ENCODE measurements around the gene EIF1. TPM values are rescaled to one million over a fixed set of nuclear protein-coding genes. Genes with fewer than 3 reads are reported as not detected.
"Not testable (repeated sequence)": the region's sequence is repeated elsewhere in the genome, so short reads cannot be mapped to it uniquely, and the experiment has no call there.

EIF1 gene
- total RNA-seq, 1 donor from 2014 or later: 66.4 TPM

- not testable (repeated sequence) for DNase-seq (ENCODE audit: low read depth, low spot score)
Observed at GRCh38 chr17:41700843-41701242, 12.2 kb downstream of the EIF1 start.

- no peak for DNase-seq (ENCODE audit: low read depth, low spot score)
Observed at GRCh38 chr17:41702712-41703111, 14.0 kb downstream of the EIF1 start.

GRCh38 chr17:41705271-41705991 lies 16.7 kb downstream of the EIF1 start:
- no peak for DNase-seq (ENCODE audit: low read depth, low spot score)

- DNase-seq (ENCODE audit: low read depth, low spot score): no peak
Observed at GRCh38 chr17:41707803-41708669, 19.4 kb downstream of the EIF1 start.

GRCh38 chr17:41710472-41711090 lies 21.9 kb downstream of the EIF1 start:
- no peak for DNase-seq (ENCODE audit: low read depth, low spot score)

- no peak for DNase-seq (ENCODE audit: low read depth, low spot score)
Observed at GRCh38 chr17:41711669-41712400, 23.1 kb downstream of the EIF1 start, which contains the start of gene GAST. GAST (plus strand) TSS chr17:41712331; CDS start chr17:41715437, 3,106 bp downstream.

- DNase-seq (ENCODE audit: low read depth, low spot score): no peak
Observed at GRCh38 chr17:41717408-41718286, 29.0 kb downstream of the EIF1 start.

GRCh38 chr17:41718287-41718645 lies 29.6 kb downstream of the EIF1 start:
- no peak for DNase-seq (ENCODE audit: low read depth, low spot score)

- DNase-seq (ENCODE audit: low read depth, low spot score): no peak
Observed at GRCh38 chr17:41722231-41722630, 33.5 kb downstream of the EIF1 start.

GRCh38 chr17:41723801-41724475 lies 35.3 kb downstream of the EIF1 start:
- no peak for DNase-seq (ENCODE audit: low read depth, low spot score)

- no peak for DNase-seq (ENCODE audit: low read depth, low spot score)
Observed at GRCh38 chr17:41724476-41725050, 35.9 kb downstream of the EIF1 start.

- DNase-seq (ENCODE audit: low read depth, low spot score): no peak
Observed at GRCh38 chr17:41725134-41725533, 36.4 kb downstream of the EIF1 start.

- DNase-seq (ENCODE audit: low read depth, low spot score): no peak
Observed at GRCh38 chr17:41728056-41728455, 39.4 kb downstream of the EIF1 start.

GRCh38 chr17:41730479-41730878 lies 41.8 kb downstream of the EIF1 start:
- no peak for DNase-seq (ENCODE audit: low read depth, low spot score)

GRCh38 chr17:41731836-41732235 lies 43.2 kb downstream of the EIF1 start:
- no peak for DNase-seq (ENCODE audit: low read depth, low spot score)

- DNase-seq (ENCODE audit: low read depth, low spot score): no peak
Observed at GRCh38 chr17:41733348-41734138, 44.9 kb downstream of the EIF1 start.

GRCh38 chr17:41734139-41734948 lies 45.7 kb downstream of the EIF1 start, which contains the start of gene HAP1:
HAP1 (minus strand) TSS chr17:41734643; CDS start chr17:41734634, 9 bp downstream.
- no peak for DNase-seq (ENCODE audit: low read depth, low spot score)

- DNase-seq (ENCODE audit: low read depth, low spot score): no peak
Observed at GRCh38 chr17:41734949-41735313, 46.2 kb downstream of the EIF1 start.

Data from pulmonary artery endothelial cell (primary cell).